ENCODE results near the gene PPP2R3B.
A peak's percentile ranks its signal among the peaks of the same experiment; 100 is the strongest.

The PPP2R3B gene

DNA sequence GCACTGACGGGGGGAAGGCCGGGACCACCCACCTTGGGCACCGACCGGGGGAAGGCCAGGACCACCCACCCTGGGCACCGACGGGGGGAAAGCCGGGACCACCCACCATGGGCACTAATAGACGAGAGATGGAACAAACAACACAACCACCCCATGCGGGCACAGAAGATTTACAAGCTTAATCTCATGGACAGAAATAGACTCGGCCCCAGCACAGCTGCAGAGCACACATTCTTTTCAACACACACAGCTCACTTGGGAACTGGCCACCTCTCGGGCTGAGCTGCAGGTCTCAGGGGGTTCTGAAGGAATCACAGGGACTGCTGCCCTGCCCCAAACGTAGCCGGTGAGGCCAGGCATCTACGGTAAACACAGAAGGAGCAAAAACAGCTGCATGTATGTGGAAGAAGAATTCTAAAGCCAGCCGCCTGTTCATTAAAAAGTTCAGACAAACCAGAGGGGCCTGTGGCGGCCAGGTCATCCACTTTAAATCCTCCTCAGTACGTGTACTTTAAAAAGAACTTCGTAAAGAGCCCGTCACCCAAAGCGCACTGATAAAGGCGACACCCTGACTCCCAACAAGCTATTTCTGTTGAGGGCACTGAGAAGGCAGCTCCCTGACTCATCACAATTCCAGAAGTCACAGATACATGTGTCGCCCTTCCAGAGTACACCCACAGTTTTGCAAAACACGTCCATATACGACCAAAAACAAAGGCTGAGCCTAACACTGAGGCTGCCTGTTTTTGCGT is 17.7 kb downstream of the PPP2R3B start:
- H3K27ac Mint-ChIP-seq: no peak overlapping the region
- no peaks in the 10 kb centered on the region for H3K36me3 Mint-ChIP-seq
- no peaks in the 10 kb centered on the region for H3K9me3 Mint-ChIP-seq
- DNase-seq (ENCODE audit: low spot score in 2 of 2) (no peak), ATAC-seq (no peak)
- no peak overlapping the region for H3K4me3 Mint-ChIP-seq
- H3K4me1 Mint-ChIP-seq: peaks cover 15% of the 10 kb centered on the region

DNA sequence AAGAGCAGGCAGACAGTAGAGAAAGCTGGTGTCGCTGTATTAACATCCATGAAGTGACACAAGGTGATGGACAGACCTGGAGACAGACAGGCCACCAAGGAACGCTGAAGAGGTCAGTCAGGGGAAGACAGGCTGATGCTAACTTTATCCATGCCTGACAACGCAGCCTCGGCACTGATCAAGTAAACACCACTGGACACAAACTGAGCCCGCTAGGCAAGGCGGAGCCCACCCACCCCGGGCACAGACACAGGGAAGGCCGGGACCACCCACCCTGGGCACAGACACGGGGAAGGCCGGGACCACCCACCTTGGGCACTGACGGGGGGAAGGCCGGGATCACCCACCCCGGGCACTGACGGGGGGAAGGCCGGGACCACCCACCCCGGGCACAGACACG is 18.8 kb downstream of the PPP2R3B start:
- Mint-ChIP-seq H3K4me1 (peaks cover 23% of the 10 kb centered on the region), H3K36me3 (no peaks in the 10 kb centered on the region), H3K9me3 (no peaks in the 10 kb centered on the region), H3K4me3 (no peak overlapping the region), H3K27ac (no peak overlapping the region)
- no peak for DNase-seq (ENCODE audit: low spot score in 2 of 2)
- no peak for ATAC-seq

DNA sequence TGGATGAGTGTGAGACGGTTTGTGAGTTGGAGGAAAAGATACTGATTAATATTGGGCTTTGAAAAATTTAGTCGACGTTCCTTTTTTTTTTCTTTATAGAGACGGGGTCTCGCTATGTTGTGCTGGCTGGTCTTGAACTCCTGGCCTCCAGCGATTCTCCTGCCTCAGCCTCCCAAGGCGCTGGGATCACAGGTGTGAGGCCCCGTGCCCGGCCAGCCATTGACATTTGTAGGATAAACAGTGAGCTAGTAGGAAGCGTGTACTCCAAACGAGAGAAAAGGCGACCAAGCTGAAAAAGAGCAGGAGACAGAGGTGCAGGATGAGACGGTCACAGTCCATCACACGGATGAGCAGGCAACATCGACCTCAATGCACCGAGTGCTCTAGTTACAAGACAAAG is 19.4 kb downstream of the PPP2R3B start:
- Mint-ChIP-seq H3K36me3 (no peaks in the 10 kb centered on the region), H3K9me3 (no peaks in the 10 kb centered on the region), H3K4me3 (no peak overlapping the region), H3K27ac (no peak overlapping the region), H3K4me1 (peaks cover 24% of the 10 kb centered on the region)
- no peak for ATAC-seq
- no peak for DNase-seq (ENCODE audit: low spot score in 2 of 2)

DNA sequence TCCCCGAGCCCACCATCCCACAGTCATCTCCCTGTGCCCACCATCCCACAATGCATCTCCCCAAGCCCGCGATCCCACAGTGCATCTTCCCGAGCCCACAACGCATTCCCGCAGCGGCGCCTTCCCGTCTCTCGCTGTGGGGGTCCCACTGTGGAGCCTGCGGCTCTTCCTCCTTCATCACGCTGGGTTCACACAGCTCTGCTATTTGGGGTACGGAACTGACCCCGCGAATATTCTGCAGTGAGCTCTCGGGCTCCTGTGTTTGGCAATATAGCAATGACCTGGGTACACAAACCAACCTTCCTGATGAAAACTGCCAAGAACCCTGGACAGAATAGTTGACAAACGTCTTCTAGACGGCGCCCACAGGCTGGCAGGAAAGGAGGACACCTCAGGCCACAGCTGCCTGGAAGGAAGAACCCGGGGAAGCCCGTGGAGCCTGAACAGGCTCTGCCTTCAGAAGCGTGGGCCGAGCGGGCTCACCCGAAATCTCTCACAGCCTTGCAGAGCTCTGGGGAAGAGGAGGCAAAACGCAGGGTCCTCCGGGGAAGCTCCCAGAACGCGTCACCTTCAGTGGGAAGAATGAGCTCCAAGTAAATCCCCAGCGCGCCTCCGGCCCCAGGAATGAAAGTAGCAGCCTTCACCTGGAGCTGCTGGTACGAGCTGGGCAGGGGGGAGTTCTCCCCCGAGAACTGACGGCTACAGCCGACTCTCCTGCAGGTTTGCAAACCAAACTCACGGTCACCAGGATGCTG is 22.9 kb downstream of the PPP2R3B start:
- DNase-seq (ENCODE audit: low spot score in 2 of 2) (no peak), ATAC-seq (no peak)
- peaks cover 22% of the 10 kb centered on the region for H3K4me1 Mint-ChIP-seq
- no peak overlapping the region for H3K4me3 Mint-ChIP-seq
- peaks cover 3% of the 10 kb centered on the region for H3K9me3 Mint-ChIP-seq
- H3K27ac Mint-ChIP-seq: peak overlapping the region; percentile 71
- H3K36me3 Mint-ChIP-seq: no peaks in the 10 kb centered on the region

DNA sequence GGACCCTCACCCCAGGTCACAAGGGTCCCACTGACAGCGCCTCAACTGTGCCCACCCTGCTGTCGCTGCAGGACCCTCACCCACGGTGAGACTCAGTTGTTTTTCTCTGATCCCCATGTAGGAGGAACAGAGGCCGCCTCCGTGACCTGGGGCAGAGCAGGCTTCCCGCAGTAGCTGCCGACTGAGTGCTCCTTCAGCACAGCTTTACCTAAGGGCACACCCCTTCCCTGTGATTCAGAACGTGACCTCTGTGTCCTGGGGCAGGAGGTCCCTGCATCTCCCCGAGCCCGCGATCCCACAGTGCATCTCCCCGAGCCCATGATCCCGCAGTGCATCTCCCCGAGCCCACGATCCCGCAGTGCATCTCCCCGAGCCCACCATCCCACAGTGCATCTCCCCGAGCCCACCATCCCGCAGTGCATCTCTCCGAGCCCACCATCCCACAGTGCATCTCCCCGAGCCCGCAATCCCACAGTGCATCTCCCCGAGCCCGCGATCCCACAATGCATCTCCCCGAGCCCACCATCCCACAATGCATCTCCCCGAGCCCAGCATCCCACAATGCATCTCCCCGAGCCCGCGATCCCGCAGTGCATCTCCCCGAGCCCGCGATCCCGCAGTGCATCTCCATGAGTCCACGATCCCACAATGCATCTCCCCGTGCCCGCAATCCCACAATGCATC is 23.6 kb downstream of the PPP2R3B start:
- Mint-ChIP-seq H3K4me1 (peaks cover 22% of the 10 kb centered on the region), H3K4me3 (no peak overlapping the region), H3K9me3 (peaks cover 3% of the 10 kb centered on the region), H3K36me3 (no peaks in the 10 kb centered on the region), H3K27ac (peak overlapping the region; percentile 71)
- ATAC-seq: no peak
- no peak for DNase-seq (ENCODE audit: low spot score in 2 of 2)

DNA sequence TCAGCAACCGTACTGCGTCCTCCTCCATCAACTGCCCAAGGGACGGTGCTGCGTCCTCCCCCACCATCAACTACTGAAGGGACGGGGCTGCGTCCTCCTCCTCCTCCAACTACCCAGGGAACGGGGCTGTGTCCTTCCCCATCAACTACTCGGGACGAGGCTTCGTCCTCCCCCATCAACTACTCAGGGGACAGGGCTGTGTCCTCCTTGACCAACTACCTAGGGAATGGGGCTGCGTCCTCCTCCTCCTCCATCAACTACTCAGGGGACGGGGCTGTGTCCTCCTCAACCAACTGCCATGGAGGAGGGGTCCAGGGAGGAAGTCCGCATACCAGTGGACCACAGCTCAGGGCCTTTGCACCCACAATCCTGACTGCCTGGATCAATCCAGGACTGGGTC is 24.4 kb downstream of the PPP2R3B start:
- H3K9me3 Mint-ChIP-seq: peaks cover 6% of the 10 kb centered on the region
- no peak for DNase-seq (ENCODE audit: low spot score in 2 of 2)
- H3K36me3 Mint-ChIP-seq: no peaks in the 10 kb centered on the region
- H3K4me1 Mint-ChIP-seq: peaks cover 24% of the 10 kb centered on the region
- no peak overlapping the region for H3K27ac Mint-ChIP-seq
- ATAC-seq: no peak
- H3K4me3 Mint-ChIP-seq: no peak overlapping the region

DNA sequence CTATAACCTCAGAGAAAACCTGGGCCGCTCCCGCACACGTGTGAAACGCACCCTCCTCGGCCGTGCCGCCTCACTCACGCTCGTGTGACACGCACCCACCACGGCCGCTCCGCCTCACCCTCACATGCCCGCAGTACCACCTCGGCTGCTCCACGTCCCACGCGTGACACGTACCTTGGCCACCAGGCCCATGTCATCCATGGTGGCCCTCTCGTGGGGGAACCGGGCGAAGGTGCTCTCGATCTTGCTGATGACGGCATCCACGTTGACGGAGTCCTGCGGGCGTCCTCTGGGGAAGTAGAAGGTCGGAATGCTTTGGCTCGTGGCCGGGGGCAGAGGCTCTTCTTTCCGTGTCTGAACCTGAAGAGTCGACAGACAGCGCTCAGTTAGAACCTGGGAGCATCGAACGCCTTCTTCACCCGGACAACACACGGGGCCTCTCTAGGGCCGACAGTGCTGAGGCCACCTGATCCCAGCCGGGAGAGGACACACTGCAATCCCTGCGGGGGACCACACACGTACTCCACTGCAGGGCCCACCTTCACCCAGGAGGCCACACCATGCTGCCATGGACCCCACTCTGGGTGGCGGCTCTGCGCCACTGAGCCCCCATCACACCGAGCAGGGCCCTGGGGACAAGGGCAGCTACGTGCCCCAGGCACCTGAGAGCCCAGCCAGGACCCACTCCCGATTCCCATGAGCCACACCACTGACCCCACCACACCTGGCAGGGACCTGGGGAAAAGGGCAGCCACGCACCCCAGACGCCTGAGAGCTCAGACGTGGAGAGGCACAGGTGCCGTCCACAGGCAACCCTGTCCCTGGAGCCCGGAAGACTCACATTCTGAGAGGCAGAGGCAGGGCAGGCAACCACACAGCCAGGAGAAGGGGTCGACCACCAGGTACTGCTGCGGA is 25.2 kb downstream of the PPP2R3B start:
- ATAC-seq (peak; percentile 20), DNase-seq (ENCODE audit: low spot score in 2 of 2) (no peak)
- Mint-ChIP-seq H3K36me3 (no peaks in the 10 kb centered on the region), H3K27ac (no peak overlapping the region), H3K4me1 (peaks cover 27% of the 10 kb centered on the region), H3K4me3 (no peak overlapping the region), H3K9me3 (peaks cover 6% of the 10 kb centered on the region)

DNA sequence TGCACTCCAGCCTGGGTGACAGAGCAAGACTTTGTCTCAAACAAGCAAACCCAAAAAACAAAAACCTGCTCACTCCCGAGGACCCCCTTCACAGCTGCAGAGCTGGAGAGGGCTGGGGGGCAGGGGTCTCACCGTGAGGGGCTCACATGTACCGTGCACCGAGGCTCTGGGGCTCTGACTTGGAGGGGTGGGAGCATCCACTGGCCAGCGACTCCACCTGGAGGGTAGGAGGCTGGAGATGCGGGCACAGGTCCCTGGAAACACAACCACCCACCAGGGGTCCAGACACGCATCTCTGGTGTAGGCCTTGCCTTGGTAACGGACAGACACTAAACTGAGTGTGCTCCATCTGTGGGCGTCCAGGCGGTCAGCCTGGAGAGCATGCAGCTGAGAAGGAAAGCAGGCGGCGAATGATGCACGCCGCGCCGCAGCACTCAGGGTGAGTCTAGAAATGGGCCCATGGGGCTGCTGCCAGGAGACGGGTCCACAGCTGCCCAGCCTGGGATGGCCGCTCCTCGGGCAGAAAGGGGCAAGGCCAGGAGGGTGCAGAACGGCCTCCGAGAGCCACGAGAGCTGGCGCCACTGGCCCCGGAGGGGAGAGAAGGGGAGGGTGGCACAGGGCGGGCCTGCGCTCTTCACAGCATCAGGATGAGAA is 26.1 kb downstream of the PPP2R3B start:
- no peak overlapping the region for H3K27ac Mint-ChIP-seq
- H3K36me3 Mint-ChIP-seq: no peaks in the 10 kb centered on the region
- peaks cover 6% of the 10 kb centered on the region for H3K9me3 Mint-ChIP-seq
- peaks cover 30% of the 10 kb centered on the region for H3K4me1 Mint-ChIP-seq
- H3K4me3 Mint-ChIP-seq: no peak overlapping the region
- DNase-seq (ENCODE audit: low spot score in 2 of 2) (no peak), ATAC-seq (no peak)

DNA sequence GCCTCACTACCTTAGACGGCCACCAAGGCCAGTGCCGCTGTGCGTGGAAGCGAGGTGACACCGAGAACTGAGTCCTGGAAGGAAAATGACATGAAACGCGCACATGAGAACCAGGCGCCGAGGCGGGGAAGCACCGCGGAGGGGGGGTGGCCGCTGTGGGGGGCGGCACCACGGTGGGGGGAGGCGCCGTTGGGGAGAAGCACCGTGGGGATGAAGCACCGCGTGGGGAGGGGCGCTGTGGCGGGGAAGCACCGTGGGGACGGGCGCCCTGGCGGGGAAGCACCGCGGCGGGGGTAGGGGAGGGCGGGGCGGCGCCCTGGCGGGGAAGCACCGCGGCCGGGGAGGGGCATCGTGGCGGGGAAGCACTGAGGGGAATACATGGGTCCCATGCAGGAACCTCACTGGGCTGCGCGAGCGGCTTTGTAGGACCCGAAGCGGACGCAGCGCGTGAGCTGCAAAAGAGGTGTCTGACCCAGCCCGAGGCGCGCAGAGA is 28.0 kb downstream of the PPP2R3B start:
- Mint-ChIP-seq H3K27ac (no peak overlapping the region), H3K36me3 (no peaks in the 10 kb centered on the region), H3K4me1 (peaks cover 28% of the 10 kb centered on the region), H3K9me3 (peaks cover 6% of the 10 kb centered on the region), H3K4me3 (no peak overlapping the region)
- no peak for ATAC-seq
- DNase-seq (ENCODE audit: low spot score in 2 of 2): no peak

DNA sequence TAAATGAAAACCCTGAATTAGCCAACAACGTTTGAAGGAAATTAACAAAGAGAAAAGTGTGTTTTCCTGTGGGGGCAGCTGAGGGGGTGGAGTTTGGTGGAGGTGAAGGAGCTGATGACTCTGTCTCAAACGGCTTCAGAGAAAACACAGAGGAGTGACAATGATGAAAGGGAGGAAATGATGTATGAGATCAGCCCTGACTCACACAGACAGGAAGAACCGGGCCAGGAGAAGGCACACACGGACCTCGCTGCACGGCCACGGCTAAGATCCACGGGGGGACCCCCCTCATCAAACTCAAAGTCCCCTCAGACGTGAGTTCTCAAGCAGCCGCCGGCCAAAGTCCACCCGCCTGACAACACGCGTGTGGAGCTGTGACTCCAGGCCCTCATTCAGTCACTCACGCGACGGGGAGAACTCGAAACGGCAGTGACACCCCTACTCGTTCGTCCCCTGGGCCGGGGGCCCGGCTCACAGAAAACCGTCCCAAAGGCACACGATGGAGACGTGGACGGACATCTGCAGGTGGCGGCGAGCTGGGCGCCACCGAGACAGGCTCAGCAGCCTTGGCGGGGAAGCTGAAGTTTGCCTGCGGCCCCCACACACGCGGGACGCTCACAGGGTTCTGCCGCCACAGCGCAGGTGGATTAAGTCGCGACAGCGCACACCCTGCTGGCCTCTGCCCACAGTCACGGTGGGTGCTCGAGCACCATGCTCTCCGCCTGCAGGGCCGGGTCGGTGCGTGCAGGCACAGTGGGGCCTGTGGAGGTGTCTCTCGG is 28.8 kb downstream of the PPP2R3B start:
- peaks cover 6% of the 10 kb centered on the region for H3K9me3 Mint-ChIP-seq
- H3K36me3 Mint-ChIP-seq: no peaks in the 10 kb centered on the region
- peaks cover 22% of the 10 kb centered on the region for H3K4me1 Mint-ChIP-seq
- H3K4me3 Mint-ChIP-seq: peak overlapping the region; percentile 16
- peak; percentile 87 for ATAC-seq
- peak overlapping the region; percentile 92 for H3K27ac Mint-ChIP-seq
- peak in 1 of 2 donors; percentile 65 for DNase-seq (ENCODE audit: low spot score in 2 of 2)

DNA sequence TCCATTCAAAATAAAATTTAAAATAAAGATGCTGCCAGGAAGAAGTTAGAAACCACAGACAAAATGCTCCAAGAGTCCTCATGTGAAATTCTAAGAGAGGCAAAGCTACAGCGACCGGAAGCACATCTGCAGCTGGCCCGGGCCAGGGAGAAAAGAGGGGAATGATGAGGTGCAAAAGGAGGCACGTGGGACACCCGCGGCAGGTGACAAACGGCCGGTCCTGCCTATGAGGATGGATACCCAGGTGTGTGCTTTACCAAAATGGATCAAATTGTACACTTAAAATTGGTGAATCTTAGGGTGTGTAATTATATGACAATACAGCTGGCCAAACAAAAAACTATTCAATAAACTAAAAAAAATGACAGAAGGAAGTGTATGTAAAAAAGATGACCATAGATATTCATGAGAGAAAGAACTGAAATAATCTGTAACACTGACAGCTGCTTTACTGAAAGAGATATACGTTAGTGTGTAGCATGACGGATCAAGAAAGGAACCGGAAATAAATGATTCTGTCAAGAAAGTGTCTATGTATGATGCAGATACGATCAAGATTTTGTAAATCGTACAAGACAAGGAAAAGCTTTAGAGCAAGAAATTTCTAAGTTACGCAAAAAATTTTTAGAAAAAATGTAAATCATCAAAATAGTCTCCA is 29.5 kb downstream of the PPP2R3B start:
- H3K4me1 Mint-ChIP-seq: peaks cover 19% of the 10 kb centered on the region
- ATAC-seq (peak; percentile 20), DNase-seq (ENCODE audit: low spot score in 2 of 2) (no peak)
- no peaks in the 10 kb centered on the region for H3K36me3 Mint-ChIP-seq
- peaks cover 6% of the 10 kb centered on the region for H3K9me3 Mint-ChIP-seq
- peak overlapping the region; percentile 92 for H3K27ac Mint-ChIP-seq
- peak overlapping the region; percentile 16 for H3K4me3 Mint-ChIP-seq

DNA sequence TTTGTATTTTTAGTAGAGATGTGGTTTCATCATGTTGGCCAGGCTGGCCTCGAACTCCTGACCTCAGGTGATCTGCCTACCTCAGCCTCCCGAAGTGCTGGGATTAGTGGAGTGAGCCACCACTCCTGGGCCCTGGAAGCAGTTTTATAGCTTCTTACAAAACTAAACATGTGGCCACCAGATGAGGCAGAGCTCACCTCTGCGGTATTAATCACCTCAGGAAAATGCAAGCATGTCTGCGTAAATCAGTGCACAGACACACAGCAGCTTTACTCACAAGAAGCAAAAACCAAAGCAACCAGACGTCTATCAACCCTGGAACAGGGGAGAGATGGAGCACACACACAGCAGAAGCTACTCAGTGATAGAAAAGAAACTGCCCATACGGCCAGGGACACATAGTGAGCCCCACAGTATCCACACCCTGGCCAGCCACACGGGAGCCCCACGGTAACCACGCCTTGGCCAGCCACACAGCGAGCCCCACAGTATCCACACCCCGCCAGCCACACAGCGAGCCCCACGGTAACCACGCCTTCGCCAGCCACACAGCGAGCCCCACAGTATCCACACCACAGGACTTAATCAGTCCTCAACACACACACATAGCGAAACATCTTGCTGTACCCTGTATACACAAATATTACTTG is 30.2 kb downstream of the PPP2R3B start:
- ATAC-seq (no peak), DNase-seq (ENCODE audit: low spot score in 2 of 2) (no peak)
- H3K36me3 Mint-ChIP-seq: no peaks in the 10 kb centered on the region
- peak overlapping the region; percentile 16 for H3K4me3 Mint-ChIP-seq
- peak overlapping the region; percentile 92 for H3K27ac Mint-ChIP-seq
- H3K9me3 Mint-ChIP-seq: peaks cover 6% of the 10 kb centered on the region
- peaks cover 17% of the 10 kb centered on the region for H3K4me1 Mint-ChIP-seq

Data from stimulated activated effector memory CD8-positive, alpha-beta T cell treated with anti-CD3 and anti-CD28 coated beads, Interleukin-12 subunit alpha, Interleukin-12 subunit beta, amount 100 ng/mL, for 72 hours (primary cell).